ENCODE data around the gene RNF115. TPM values are rescaled to one million over a fixed set of nuclear protein-coding genes. Genes with fewer than 3 reads are reported as not detected.

RNF115 gene
- 18.4 TPM for polyA plus RNA-seq (2013)

GRCh38 chr1:145823565-145824498 lies at the start of gene RNF115, which contains the start of gene POLR3C:
TSS of gene RNF115 (minus strand) at chr1:145824095. CDS start at chr1:145823873, 222 bp downstream.
TSS of gene POLR3C (plus strand) at chr1:145824200. CDS start at chr1:145825777, 1,577 bp downstream.
- peak; percentile 91 to 96 (median 92) for DNase-seq
- Histone ChIP-seq H3K9me3 (ENCODE audit: control extremely low read depth in 1 of 5, control insufficient read depth in 4 of 5, insufficient read depth in 2 of 5, low read depth in 1 of 5, low read length in 4 of 5) (no peaks in the 10 kb centered on the region), H3K4me3 (ENCODE audit: control insufficient read depth in 1 of 7, extremely low read depth in 1 of 7, insufficient read depth in 4 of 7, low read depth in 2 of 7, low read length in 6 of 7) (peak within 1 kb of the TSS; percentile 69 to 98 (median 92)), H3K27ac (ENCODE audit: insufficient read depth in 1 of 2, low read depth in 1 of 2, low read length in 2 of 2, poor library complexity in 1 of 2, severe bottlenecking in 2 of 2) (peak within 1 kb of the TSS; percentile 82 to 87), H3K27me3 (replicated peaks in 2 of 5; ENCODE audit: control insufficient read depth in 4 of 5, insufficient read depth in 5 of 5, low read length in 4 of 5) (no peaks in the 10 kb centered on the region), H3K4me1 (ENCODE audit: control extremely low read depth in 1 of 4, control insufficient read depth in 4 of 4, insufficient read depth in 4 of 4, low read length in 3 of 4) (peaks cover 0 to 20% (median 6%) of the 10 kb centered on the region in 4 experiments), H3K36me3 (ENCODE audit: control insufficient read depth in 4 of 4, insufficient read depth in 4 of 4, low read length in 3 of 4) (peaks cover 17 to 27% (median 21%) of the 10 kb centered on the region in 4 experiments)
- POLR2A ChIA-PET, result interaction anchor here (0.7 to 1.4 kb wide), 4 partner anchors 15 to 215 kb away, joined by 3 to 6 read pairs (median 3); partner anchors contain the start of gene NUDT17
- WGBS (ENCODE audit: insufficient coverage), result under 1% methylated on average over 77 of the region's 89 CpGs
- CTCF ChIA-PET, result interaction anchor here (1.2 kb wide), 1 partner anchor 22 kb away, joined by 3 read pairs; the partner anchor contains the start of gene NUDT17

- WGBS (ENCODE audit: insufficient coverage), result 26% methylated on average over 43 of the region's 47 CpGs
Measured at GRCh38 chr1:145871994-145872924, 48.4 kb upstream of the RNF115 start.

GRCh38 chr1:145868232-145868631 lies 44.3 kb upstream of the RNF115 start:
- Histone ChIP-seq H3K9me3 (ENCODE audit: control extremely low read depth in 1 of 5, control insufficient read depth in 4 of 5, insufficient read depth in 2 of 5, low read depth in 1 of 5, low read length in 4 of 5) (no peaks in the 10 kb centered on the region), H3K4me1 (ENCODE audit: control extremely low read depth in 1 of 4, control insufficient read depth in 4 of 4, insufficient read depth in 4 of 4, low read length in 3 of 4) (peaks cover 0 to 24% (median 17%) of the 10 kb centered on the region in 4 experiments), H3K27ac (ENCODE audit: insufficient read depth in 1 of 2, low read depth in 1 of 2, low read length in 2 of 2, poor library complexity in 1 of 2, severe bottlenecking in 2 of 2) (no peak overlapping the region), H3K36me3 (ENCODE audit: control insufficient read depth in 4 of 4, insufficient read depth in 4 of 4, low read length in 3 of 4) (peaks cover 0 to 4% (median 0%) of the 10 kb centered on the region in 4 experiments), H3K4me3 (ENCODE audit: control insufficient read depth in 1 of 7, extremely low read depth in 1 of 7, insufficient read depth in 4 of 7, low read depth in 2 of 7, low read length in 6 of 7) (no peak overlapping the region), H3K27me3 (replicated peaks in 2 of 5; ENCODE audit: control insufficient read depth in 4 of 5, insufficient read depth in 5 of 5, low read length in 4 of 5) (peaks cover 0 to 2% (median 0%) of the 10 kb centered on the region in 5 experiments)
- WGBS (ENCODE audit: insufficient coverage), result 97% methylated on average over 4 of the region's 4 CpGs
- ChIA-PET POLR2A (no interaction called here), CTCF (interaction anchor here (1.2 kb wide), 1 partner anchor 11 kb away, joined by 3 read pairs; no protein-coding TSS in a partner anchor)
- no peak for DNase-seq

More at GRCh38 chr1:145871994-145872924, 48.4 kb upstream of the RNF115 start:
- peaks cover 0 to 2% (median 0%) of the 10 kb centered on the region in 5 experiments for H3K27me3 ChIP-seq (replicated peaks in 2 of 5; ENCODE audit: control insufficient read depth in 4 of 5, insufficient read depth in 5 of 5, low read length in 4 of 5)
- peak; percentile 31 to 70 (median 62) for DNase-seq
- peak overlapping the region; percentile 19 to 74 (median 58) for H3K4me3 ChIP-seq (ENCODE audit: control insufficient read depth in 1 of 7, extremely low read depth in 1 of 7, insufficient read depth in 4 of 7, low read depth in 2 of 7, low read length in 6 of 7)
- POLR2A ChIA-PET, result interaction anchor here (1.1 to 2.3 kb wide), 2 partner anchors 13 to 27 kb away, joined by 3 to 11 read pairs; partner anchors contain the start of genes NUDT17 and PIAS3
- H3K9me3 ChIP-seq (ENCODE audit: control extremely low read depth in 1 of 5, control insufficient read depth in 4 of 5, insufficient read depth in 2 of 5, low read depth in 1 of 5, low read length in 4 of 5), result no peaks in the 10 kb centered on the region
- CTCF ChIA-PET, result interaction anchor here (0.7 to 3.3 kb wide), 16 partner anchors 9 to 85 kb away, joined by 3 to 19 read pairs (median 4); partner anchors contain the start of genes ANKRD35, LIX1L, NUDT17 and PEX11B
- H3K4me1 ChIP-seq (ENCODE audit: control extremely low read depth in 1 of 4, control insufficient read depth in 4 of 4, insufficient read depth in 4 of 4, low read length in 3 of 4), result peaks cover 0 to 25% (median 17%) of the 10 kb centered on the region in 4 experiments
- H3K36me3 ChIP-seq (ENCODE audit: control insufficient read depth in 4 of 4, insufficient read depth in 4 of 4, low read length in 3 of 4), result peaks cover 0 to 2% (median 0%) of the 10 kb centered on the region in 4 experiments
- peak overlapping the region in 1 of 2 experiments; percentile 33 for H3K27ac ChIP-seq (ENCODE audit: insufficient read depth in 1 of 2, low read depth in 1 of 2, low read length in 2 of 2, poor library complexity in 1 of 2, severe bottlenecking in 2 of 2)

GRCh38 chr1:145863282-145864018 lies 39.6 kb upstream of the RNF115 start:
- Histone ChIP-seq H3K4me3 (ENCODE audit: control insufficient read depth in 1 of 7, extremely low read depth in 1 of 7, insufficient read depth in 4 of 7, low read depth in 2 of 7, low read length in 6 of 7) (no peak overlapping the region), H3K27me3 (replicated peaks in 2 of 5; ENCODE audit: control insufficient read depth in 4 of 5, insufficient read depth in 5 of 5, low read length in 4 of 5) (no peaks in the 10 kb centered on the region), H3K9me3 (ENCODE audit: control extremely low read depth in 1 of 5, control insufficient read depth in 4 of 5, insufficient read depth in 2 of 5, low read depth in 1 of 5, low read length in 4 of 5) (no peaks in the 10 kb centered on the region), H3K27ac (ENCODE audit: insufficient read depth in 1 of 2, low read depth in 1 of 2, low read length in 2 of 2, poor library complexity in 1 of 2, severe bottlenecking in 2 of 2) (no peak overlapping the region), H3K4me1 (ENCODE audit: control extremely low read depth in 1 of 4, control insufficient read depth in 4 of 4, insufficient read depth in 4 of 4, low read length in 3 of 4) (peaks cover 0 to 11% (median 6%) of the 10 kb centered on the region in 4 experiments), H3K36me3 (ENCODE audit: control insufficient read depth in 4 of 4, insufficient read depth in 4 of 4, low read length in 3 of 4) (peaks cover 0 to 4% (median 0%) of the 10 kb centered on the region in 4 experiments)
- DNase-seq, result no peak
- ChIA-PET CTCF (interaction anchor here (1.6 to 10.4 kb wide), 3 partner anchors 9 to 29 kb away, joined by 4 to 157 read pairs (median 6); partner anchors contain the start of gene NUDT17), POLR2A (no interaction called here)
- WGBS (ENCODE audit: insufficient coverage), result 96% methylated on average over 3 of the region's 5 CpGs

- Histone ChIP-seq H3K27ac (ENCODE audit: insufficient read depth in 1 of 2, low read depth in 1 of 2, low read length in 2 of 2, poor library complexity in 1 of 2, severe bottlenecking in 2 of 2) (peak overlapping the region; percentile 17 to 82), H3K4me3 (ENCODE audit: control insufficient read depth in 1 of 7, extremely low read depth in 1 of 7, insufficient read depth in 4 of 7, low read depth in 2 of 7, low read length in 6 of 7) (peak overlapping the region; percentile 88 to 97 (median 92)), H3K27me3 (replicated peaks in 2 of 5; ENCODE audit: control insufficient read depth in 4 of 5, insufficient read depth in 5 of 5, low read length in 4 of 5) (no peaks in the 10 kb centered on the region), H3K36me3 (ENCODE audit: control insufficient read depth in 4 of 4, insufficient read depth in 4 of 4, low read length in 3 of 4) (peaks cover 7 to 21% (median 16%) of the 10 kb centered on the region in 4 experiments), H3K9me3 (ENCODE audit: control extremely low read depth in 1 of 5, control insufficient read depth in 4 of 5, insufficient read depth in 2 of 5, low read depth in 1 of 5, low read length in 4 of 5) (no peaks in the 10 kb centered on the region), H3K4me1 (ENCODE audit: control extremely low read depth in 1 of 4, control insufficient read depth in 4 of 4, insufficient read depth in 4 of 4, low read length in 3 of 4) (peaks cover 0 to 17% (median 15%) of the 10 kb centered on the region in 4 experiments)
- WGBS (ENCODE audit: insufficient coverage), result 0% methylated on average over 28 of the region's 41 CpGs
- POLR2A ChIA-PET, result interaction anchor here (0.6 to 2.6 kb wide), 6 partner anchors 10 to 105 kb away, joined by 3 to 12 read pairs (median 8); partner anchors contain the start of genes ANKRD34A, NUDT17, PEX11B and POLR3GL
- DNase-seq, result peak; percentile 68 to 87 (median 81)
- CTCF ChIA-PET, result interaction anchor here (1.2 to 10.4 kb wide), 10 partner anchors 12 to 118 kb away, joined by 3 to 157 read pairs (median 13); partner anchors contain the start of genes ITGA10 and NUDT17
Measured at GRCh38 chr1:145859491-145860023, 35.7 kb upstream of the RNF115 start.

Measured in common myeloid progenitor, CD34-positive (primary cell).